ENCODE measurements around the gene IST1. TPM values are rescaled to one million over a fixed set of nuclear protein-coding genes. Genes with fewer than 3 reads are reported as not detected.

The IST1 gene
- total RNA-seq, 2 donors from 2014 or later, result 60.3 to 82.8 TPM

- Histone ChIP-seq H3K4me1 (peaks cover 9% of the 10 kb centered on the region), H3K9me3 (no peaks in the 10 kb centered on the region), H3K36me3 (replicated peaks in 1 of 2; ENCODE audit: insufficient read depth in 1 of 2, low read depth in 2 of 2) (no peaks in the 10 kb centered on the region), H3K27me3 (no peaks in the 10 kb centered on the region), H3K27ac (peak overlapping the region; percentile 63 to 91 (median 90)), H3K4me3 (peak overlapping the region; percentile 75 to 95)
- 0% methylated on average over 10 to 42 of the region's 46 CpGs for WGBS, 2 donors
- intact Hi-C loops (cut with DNase I), result no loop called here
- peak; percentile 35 for ATAC-seq
- TF ChIP-seq CTCF (IDR thresholded peaks at IDR 0.05), result peak in 1 of 7 experiments; percentile 31
- TF ChIP-seq POLR2A (IDR thresholded peaks at IDR 0.05), result no peak
- DNase-seq, result peak; percentile 24 to 47 (median 30)
Measured at GRCh38 chr16:71883168-71883848, 12.0 kb upstream of the IST1 start.

GRCh38 chr16:71883849-71884638 lies 11.3 kb upstream of the IST1 start, which contains the start of gene ZNF821:
ZNF821 (minus strand) TSS chr16:71884182; CDS start chr16:71879946, 4,236 bp downstream.
- ATAC-seq (peak; percentile 86), DNase-seq (peak; percentile 76 to 87 (median 78))
- Histone ChIP-seq H3K27ac (peak within 1 kb of the TSS; percentile 63 to 91 (median 90)), H3K27me3 (no peaks in the 10 kb centered on the region), H3K36me3 (replicated peaks in 1 of 2; ENCODE audit: insufficient read depth in 1 of 2, low read depth in 2 of 2) (no peaks in the 10 kb centered on the region), H3K9me3 (no peaks in the 10 kb centered on the region), H3K4me3 (peak within 1 kb of the TSS; percentile 75 to 95), H3K4me1 (peaks cover 9% of the 10 kb centered on the region)
- intact Hi-C loops (cut with DNase I), result no loop called here
- TF ChIP-seq CTCF (IDR thresholded peaks at IDR 0.05) (peak in 5 of 7 experiments; percentile 26 to 38 (median 29)), POLR2A (IDR thresholded peaks at IDR 0.05) (peak; percentile 23 to 42 (median 37))
- WGBS, 2 donors, result 0 to 1% methylated on average over 13 to 54 of the region's 85 CpGs

- intact Hi-C loops (cut with DNase I), result no loop called here
- no peaks in the 10 kb centered on the region for H3K36me3 ChIP-seq (replicated peaks in 1 of 2; ENCODE audit: insufficient read depth in 1 of 2, low read depth in 2 of 2)
- ATAC-seq, result no peak
- no peak overlapping the region for H3K4me3 ChIP-seq
- no peak overlapping the region for H3K27ac ChIP-seq
- DNase-seq, result no peak
- no peaks in the 10 kb centered on the region for H3K9me3 ChIP-seq
- WGBS, 2 donors, result 40 to 45% methylated on average over 4 of the region's 4 CpGs
- peaks cover 9% of the 10 kb centered on the region for H3K4me1 ChIP-seq
- no peak for TF ChIP-seq POLR2A (IDR thresholded peaks at IDR 0.05)
- TF ChIP-seq CTCF (IDR thresholded peaks at IDR 0.05), result no peak
- H3K27me3 ChIP-seq, result no peaks in the 10 kb centered on the region
Measured at GRCh38 chr16:71885261-71885650, 10.1 kb upstream of the IST1 start.

GRCh38 chr16:71889147-71889546 lies 6.2 kb upstream of the IST1 start:
- intact Hi-C loops (cut with DNase I), result no loop called here
- Histone ChIP-seq H3K27me3 (no peaks in the 10 kb centered on the region), H3K27ac (no peak overlapping the region), H3K9me3 (no peaks in the 10 kb centered on the region), H3K4me1 (peaks cover 7% of the 10 kb centered on the region), H3K36me3 (replicated peaks in 1 of 2; ENCODE audit: insufficient read depth in 1 of 2, low read depth in 2 of 2) (no peaks in the 10 kb centered on the region), H3K4me3 (no peak overlapping the region)
- ATAC-seq (no peak), DNase-seq (no peak)
- no peak for TF ChIP-seq POLR2A (IDR thresholded peaks at IDR 0.05)
- no peak for TF ChIP-seq CTCF (IDR thresholded peaks at IDR 0.05)
- 91 to 97% methylated on average over 3 of the region's 3 CpGs for WGBS, 2 donors

Data from body of pancreas (tissue), 4 donors.